ENCODE data around the gene CLCN6.
A peak's percentile ranks its signal among the peaks of the same experiment; 100 is the strongest.

The CLCN6 gene, protein sequence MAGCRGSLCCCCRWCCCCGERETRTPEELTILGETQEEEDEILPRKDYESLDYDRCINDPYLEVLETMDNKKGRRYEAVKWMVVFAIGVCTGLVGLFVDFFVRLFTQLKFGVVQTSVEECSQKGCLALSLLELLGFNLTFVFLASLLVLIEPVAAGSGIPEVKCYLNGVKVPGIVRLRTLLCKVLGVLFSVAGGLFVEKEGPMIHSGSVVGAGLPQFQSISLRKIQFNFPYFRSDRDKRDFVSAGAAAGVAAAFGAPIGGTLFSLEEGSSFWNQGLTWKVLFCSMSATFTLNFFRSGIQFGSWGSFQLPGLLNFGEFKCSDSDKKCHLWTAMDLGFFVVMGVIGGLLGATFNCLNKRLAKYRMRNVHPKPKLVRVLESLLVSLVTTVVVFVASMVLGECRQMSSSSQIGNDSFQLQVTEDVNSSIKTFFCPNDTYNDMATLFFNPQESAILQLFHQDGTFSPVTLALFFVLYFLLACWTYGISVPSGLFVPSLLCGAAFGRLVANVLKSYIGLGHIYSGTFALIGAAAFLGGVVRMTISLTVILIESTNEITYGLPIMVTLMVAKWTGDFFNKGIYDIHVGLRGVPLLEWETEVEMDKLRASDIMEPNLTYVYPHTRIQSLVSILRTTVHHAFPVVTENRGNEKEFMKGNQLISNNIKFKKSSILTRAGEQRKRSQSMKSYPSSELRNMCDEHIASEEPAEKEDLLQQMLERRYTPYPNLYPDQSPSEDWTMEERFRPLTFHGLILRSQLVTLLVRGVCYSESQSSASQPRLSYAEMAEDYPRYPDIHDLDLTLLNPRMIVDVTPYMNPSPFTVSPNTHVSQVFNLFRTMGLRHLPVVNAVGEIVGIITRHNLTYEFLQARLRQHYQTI

GRCh38 chr1:11805422-11806306 lies at the start of gene CLCN6, which contains the start of gene MTHFR:
CLCN6 (plus strand) TSS chr1:11806191; CDS start chr1:11806263, 72 bp downstream.
MTHFR (minus strand) TSS chr1:11805964; CDS start chr1:11803116, 2,848 bp downstream.
- DNase-seq (ENCODE audit: low read depth in 3 of 3) = peak; percentile 97 to 99 (median 98)

- DNase-seq (ENCODE audit: low read depth in 3 of 3) = no peak
These were observed 48.9 kb upstream of the CLCN6 start for GRCh38 chr1:11757047-11757446.

DNA sequence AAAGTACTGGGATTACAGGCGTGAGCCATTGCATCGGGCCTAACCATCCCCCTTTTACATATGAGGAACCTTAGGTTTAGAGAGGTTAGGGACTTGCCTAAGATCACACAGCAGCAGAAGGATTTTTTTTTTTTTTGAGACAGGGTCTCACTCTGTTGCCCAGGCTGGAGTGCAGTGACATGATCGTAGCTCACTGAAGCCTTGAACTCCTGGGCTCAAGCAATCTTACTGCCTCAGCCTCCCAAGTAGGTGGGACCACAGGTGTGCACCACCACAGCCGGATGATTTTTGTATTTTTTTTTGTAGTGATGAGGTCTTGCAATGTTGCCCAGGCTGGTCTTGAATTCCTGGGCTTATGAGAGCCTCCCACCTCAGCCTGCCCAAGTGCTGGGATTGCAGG lies 46.2 kb upstream of the CLCN6 start:
- DNase-seq (ENCODE audit: low read depth in 3 of 3) = no peak

GRCh38 chr1:11761285-11761684 lies 44.7 kb upstream of the CLCN6 start:
- DNase-seq (ENCODE audit: low read depth in 3 of 3) = no peak

DNA sequence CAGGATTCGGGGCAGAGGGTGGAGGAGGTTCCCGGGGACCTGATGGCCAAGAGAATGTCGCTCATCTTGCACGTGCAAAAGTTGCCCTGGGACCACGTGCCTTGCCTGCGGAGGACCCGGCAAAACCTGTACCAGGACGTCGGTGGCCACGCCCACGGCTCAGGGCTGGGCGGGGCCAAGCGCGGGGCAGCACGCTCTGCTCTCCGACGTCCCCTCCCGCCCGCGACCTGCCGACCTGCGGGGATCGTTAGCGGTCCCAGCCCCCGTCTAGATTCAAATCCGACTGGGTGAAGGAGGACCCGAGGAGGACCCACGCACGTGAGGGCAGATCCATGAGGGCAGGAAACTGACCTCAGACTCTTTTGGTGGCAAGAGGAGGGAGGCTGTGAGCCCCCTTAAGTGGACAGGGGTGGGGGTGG lies 44.0 kb upstream of the CLCN6 start, which contains the start of gene C1orf167:
TSS of gene C1orf167 (plus strand) at position 206 of the 419 bp plus-strand sequence. CDS start 2,208 bp downstream, outside the sequence.
- peak in 1 of 3 donors; percentile 32 for DNase-seq (ENCODE audit: low read depth in 3 of 3)

DNA sequence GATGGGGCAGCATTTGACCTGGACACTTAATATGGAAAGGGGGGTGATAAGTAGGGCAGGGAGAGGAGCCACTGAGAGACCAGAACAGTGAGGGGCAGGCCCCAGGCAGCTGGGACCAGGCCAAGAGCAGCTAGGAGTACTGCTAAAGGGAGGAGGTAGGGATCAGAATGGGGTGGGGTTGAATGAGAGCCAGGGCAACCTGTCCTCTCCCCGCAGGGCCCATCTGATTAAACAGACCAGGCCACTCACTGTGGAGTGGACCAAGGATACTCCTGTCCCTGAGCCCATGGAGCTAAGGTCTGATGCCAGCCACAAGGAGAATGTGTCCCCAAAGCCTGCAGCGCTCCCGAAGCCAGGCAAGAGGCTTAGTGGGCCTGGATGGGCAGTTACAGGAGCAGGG lies 41.9 kb upstream of the CLCN6 start:
- no peak for DNase-seq (ENCODE audit: low read depth in 3 of 3)

- DNase-seq (ENCODE audit: low read depth in 3 of 3) = no peak
These were observed 41.5 kb upstream of the CLCN6 start for GRCh38 chr1:11764519-11764918.

DNA sequence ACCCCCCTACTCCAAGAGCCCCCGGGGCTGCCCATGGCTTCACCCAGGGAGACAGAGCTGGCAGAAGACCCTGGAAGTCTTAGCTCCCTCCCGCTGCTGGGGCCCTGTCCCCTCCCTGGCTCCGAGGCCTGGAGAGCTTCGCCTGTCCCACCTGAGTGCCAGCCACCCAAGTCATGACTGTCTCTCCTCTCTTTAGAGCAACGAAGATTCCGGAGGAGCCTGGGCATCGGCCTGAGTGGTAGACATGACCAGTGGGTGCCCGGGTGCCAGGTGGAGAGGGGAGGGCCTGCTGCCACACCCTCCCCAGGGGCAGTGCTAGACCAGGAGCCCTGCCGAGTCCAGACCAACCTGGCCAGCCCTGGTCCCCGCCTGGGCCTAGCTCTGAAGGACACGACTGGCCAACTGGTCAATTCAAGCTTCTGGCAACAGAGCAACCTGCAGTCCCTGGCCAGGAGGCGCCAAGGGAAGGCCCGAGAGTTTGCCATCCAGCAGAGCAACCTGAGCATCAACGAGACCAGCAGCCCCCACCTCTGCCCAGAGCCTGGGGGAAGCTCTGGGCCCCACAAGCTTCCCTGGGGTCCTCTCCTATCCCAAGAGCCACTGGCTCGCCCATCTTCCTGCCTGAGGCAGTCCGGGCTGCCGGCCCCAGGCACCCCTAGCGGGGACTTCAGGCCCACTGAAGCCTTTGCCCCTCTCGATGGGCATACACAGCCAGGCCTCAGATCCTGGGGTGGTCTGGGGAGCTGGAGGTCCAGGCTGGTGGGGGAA lies 40.1 kb upstream of the CLCN6 start:
- no peak for DNase-seq (ENCODE audit: low read depth in 3 of 3)

DNA sequence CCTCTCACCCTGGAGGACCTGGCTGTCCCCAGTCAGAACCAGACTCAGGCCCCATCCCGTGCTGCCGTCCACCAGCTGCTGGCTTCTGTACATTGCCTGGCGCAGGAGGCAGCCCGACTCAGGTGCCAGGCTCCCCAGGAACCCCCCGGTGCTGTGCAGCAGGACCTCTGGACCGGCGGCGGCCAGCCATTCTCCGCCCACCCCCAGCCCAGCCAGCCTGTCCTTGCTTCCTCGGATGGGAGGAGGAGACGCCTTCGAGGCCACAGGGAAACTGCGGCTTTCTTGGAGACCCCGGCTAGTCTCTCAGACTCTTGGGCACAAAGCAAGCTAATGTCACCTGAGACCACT lies 39.6 kb upstream of the CLCN6 start:
- no peak for DNase-seq (ENCODE audit: low read depth in 3 of 3)

DNA sequence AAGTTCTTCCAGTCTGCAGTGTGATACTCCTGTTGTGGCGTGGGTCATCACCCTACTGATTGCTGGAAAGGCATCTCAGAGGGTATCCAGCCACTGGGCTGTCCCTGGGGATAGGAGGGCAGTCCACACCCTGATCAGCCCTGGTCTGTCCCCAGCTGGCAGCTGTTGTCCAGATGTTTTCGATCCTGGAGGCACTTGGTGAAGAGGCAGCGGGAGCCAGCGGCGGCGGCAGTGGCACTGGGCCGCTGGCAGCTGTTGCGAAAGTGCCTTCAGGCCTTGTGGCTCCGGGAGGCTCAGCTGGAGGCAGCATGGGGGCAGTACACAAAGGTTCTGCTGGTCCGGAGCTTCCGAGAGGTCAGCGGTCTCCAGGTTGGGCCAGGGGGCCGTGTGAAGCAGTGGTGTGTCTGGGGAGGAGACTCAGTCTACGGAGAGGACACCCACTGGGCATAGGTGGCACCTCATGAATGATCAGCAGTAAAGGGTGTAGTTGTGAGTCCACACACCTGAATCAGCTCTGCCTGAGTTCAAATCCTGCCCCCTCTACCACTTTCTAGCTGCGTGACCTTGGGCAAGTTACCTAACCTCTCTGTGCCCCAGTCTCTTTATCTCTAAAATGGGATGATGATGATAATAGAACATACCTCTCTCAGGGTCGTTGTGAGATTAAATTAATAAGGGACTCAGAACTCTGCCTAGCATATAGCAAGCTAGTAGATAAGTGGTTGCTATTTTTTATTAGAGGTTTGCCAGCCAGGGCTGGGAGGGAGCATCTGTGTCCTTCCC lies 37.9 kb upstream of the CLCN6 start:
- DNase-seq (ENCODE audit: low read depth in 3 of 3) = no peak

DNA sequence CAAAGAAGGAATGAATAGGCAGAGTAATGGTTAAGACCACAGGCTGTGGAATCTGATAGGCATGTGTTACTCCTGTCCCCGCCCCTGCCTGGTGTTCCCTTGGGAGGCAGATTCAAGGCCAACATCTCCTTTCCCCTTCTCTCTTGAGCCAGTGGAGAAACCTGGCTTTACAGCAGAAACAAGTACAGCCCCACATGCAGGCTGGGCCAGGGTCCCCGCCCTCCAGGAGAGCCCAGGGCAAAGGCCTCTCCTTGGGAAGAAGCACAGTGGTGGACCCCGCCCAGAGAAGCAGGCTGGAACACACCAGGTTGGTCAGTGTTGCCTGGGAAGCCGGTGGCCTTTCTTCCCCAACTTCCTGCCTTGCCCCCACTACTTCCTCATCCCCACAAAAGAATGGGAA lies 37.2 kb upstream of the CLCN6 start:
- DNase-seq (ENCODE audit: low read depth in 3 of 3) = no peak

DNA sequence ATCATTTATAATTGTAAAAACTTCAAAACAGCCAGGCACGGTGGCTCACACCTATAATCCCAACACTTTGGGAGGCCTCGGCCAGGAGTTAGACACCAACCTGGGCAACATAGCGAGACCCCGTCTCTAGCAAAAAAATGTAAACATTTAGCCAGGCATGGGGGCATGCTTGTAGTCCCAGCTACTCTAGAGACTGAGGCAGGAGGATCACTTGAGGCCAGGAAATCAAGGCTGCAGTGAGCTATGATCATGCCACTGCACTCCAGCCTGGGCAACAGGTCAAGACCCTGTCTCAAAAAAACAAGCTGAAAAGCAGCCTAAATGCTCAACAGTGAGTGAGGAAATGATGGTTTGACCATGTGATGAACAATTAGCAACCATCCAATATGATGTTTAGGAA lies 36.7 kb upstream of the CLCN6 start:
- DNase-seq (ENCODE audit: low read depth in 3 of 3) = no peak

GRCh38 chr1:11770011-11770410 lies 36.0 kb upstream of the CLCN6 start:
- no peak for DNase-seq (ENCODE audit: low read depth in 3 of 3)

- no peak for DNase-seq (ENCODE audit: low read depth in 3 of 3)
These were observed 34.4 kb upstream of the CLCN6 start for GRCh38 chr1:11771481-11772043.

- DNase-seq (ENCODE audit: low read depth in 3 of 3) = no peak
These were observed 33.5 kb upstream of the CLCN6 start for GRCh38 chr1:11772458-11772857.

- no peak for DNase-seq (ENCODE audit: low read depth in 3 of 3)
These were observed 31.2 kb upstream of the CLCN6 start for GRCh38 chr1:11774753-11775152.

DNA sequence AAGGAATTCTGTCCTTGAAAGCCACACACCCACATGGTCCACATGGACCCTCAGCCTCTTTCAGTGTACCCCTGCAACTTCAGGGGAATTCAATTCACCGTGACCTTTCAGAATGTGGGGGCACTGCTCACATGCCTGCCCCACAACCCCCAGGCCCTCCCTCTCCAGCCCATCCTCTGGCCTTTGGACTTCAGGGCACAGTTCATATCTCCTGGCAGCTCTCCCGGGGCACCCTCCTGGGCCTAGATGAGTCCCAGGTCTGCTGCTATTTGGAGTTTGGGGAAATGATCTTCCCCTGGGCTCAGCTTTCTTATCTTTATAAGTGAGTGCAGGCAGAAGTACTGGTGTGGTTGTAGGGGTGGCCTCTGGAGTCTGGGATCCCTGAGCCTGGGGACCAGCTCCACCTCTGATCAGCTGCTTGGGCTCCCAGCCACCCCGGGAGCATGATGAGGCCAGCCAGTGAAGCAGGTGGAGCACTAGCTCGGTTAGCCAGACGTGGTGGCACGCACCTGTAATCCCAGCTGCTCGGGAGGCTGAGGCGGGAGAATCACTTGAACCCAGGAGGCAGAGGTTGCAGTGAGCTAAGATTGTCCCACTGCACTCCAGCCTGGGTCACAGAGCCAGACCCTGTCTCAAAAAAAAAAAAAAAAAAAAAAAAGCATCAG lies 28.2 kb upstream of the CLCN6 start:
- DNase-seq (ENCODE audit: low read depth in 3 of 3) = no peak

DNA sequence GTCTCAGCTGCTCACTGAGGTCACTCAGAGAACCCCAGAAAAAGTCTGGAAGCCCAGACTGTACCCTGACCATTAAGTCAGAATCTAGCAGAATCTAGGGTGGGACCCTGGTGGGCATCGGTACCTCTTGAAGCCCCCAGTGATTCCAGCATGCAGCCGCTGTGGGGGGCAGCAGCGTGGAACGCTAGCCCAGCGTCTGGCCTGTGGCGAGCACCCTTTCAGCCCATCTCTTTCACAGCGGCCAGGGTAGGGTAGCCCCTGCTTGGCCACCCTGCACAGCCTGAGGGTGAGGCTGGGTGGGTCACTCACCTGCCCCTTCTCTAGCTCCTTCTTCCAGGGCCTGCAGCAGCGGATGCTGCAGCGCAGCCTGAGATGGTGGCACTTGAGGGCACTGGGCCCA lies 27.7 kb upstream of the CLCN6 start:
- DNase-seq (ENCODE audit: low read depth in 3 of 3) = no peak

Data from stimulated activated CD4-positive, alpha-beta T cell treated with anti-CD3 and anti-CD28 coated beads, TNF-alpha, amount 100 ng/mL, for 48 hours (primary cell).